Activated CD8-positive, alpha-beta memory T cell treated with anti-CD3 and anti-CD28 coated beads, Interleukin-2, amount 50 U/mL, for 48 hours (primary cell): ENCODE measurements around the gene SEC24C.

ENCODE experiments used
- DNase-seq: peaks from one replicate; pipeline ENCODE4 v3.0.0-alpha.2; 2020

SEC24C gene

DNA sequence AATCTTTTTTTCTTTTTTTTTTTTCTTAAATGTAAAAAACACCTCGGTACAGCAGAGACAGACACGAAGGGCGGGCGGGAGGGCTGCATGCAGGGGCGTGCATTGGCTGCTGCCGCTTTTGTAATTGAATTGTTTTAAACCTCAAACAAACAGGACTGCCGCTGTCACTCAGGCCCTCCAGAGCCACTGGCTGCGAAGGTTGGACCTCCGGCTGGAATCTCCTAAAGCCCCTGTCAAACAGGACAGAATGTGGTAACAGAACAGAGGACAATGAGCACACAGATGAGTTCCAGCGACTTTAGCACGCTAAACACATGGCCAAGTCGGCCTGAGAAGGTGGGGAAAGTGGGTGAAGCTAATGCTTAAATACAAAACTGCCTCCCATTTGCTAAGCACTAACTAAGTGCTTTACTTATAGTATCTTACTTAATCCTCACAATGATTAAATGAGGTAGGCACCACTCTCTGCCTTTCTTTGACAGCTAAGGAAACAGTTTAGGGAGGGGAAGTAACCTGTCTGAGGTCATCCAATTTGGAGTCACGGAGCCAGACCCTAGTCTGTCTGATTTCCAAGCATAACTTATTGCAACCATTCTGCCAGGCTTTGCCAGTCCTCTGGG is 70.2 kb downstream of the SEC24C start:
- DNase-seq: no peak

DNA sequence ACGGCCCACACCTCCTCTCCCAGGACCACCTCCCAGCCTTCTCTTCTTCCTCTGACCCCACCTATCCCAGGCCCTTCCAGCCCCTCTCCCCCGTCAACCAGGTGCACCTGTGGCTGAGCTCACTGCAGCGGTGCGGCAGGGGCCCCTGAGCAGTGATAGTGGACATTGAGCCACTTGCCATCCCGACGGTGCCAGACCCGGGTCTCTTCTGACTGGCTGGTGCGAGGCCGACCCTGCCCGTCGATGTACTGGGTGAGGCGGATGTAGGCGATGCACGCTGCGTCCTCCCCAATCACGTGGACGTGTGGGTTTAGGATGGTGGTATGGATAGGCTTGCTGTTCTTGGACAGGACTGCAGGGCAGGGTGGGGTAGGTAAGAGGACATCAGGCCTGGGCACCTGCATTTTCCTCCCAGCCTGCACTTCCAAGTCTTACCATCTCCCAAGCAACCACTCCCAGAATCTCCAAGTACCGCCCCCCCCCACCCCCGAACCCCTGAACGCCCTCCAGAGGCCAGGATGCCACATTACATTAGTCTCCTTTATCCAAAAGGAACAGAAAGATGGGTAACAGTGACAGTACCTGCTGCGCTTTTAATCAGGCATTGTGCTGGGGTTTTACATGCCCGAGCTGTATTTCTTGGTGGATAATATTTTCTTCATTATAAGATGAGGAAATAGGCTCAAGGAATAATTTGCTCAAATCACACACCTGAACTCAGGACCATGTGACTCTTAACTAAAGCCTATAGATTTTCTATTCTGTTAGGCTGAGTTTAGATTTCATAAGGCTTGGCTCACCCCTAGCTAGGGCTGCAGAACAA is 70.9 kb downstream of the SEC24C start:
- DNase-seq: no peak

GRCh38 chr10:73815719-73816030 is 71.5 kb downstream of the SEC24C start:
- DNase-seq: no peak

- DNase-seq: no peak
These were observed 73.0 kb downstream of the SEC24C start for GRCh38 chr10:73816917-73817729.

DNA sequence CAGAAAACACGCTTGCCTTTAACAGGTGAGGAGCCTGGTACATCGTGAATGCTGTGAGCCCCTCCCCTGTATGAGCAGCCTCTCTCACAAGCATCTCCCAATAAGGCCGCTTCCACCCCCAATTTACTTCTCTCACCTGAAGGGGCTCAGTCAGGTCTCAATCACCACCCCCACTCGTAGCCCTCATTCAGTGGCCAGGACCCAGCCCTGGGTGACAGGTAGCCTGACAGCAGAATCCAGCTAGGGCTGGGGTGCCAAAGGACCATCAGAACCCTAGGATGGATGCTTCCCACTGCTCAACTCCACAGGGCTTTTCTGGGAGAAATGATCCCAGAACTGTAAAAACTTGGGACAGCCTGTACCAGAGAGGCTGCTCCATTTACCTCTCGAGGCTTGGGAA is 73.7 kb downstream of the SEC24C start:
- no peak for DNase-seq

GRCh38 chr10:73818402-73818801 is 74.2 kb downstream of the SEC24C start:
- no peak for DNase-seq

- no peak for DNase-seq
These were observed 74.9 kb downstream of the SEC24C start for GRCh38 chr10:73819081-73819480.

GRCh38 chr10:73819513-73820093 is 75.4 kb downstream of the SEC24C start:
- DNase-seq: no peak
